ENCODE measurements around the gene COMP. TPM values are rescaled to one million over a fixed set of nuclear protein-coding genes. Genes with fewer than 3 reads are reported as not detected.

The COMP gene
- total RNA-seq, 1 donor from 2014 or later: not detected

- DNase-seq: no peak
Observed at GRCh38 chr19:18803550-18804138, 12.5 kb upstream of the COMP start.

GRCh38 chr19:18802354-18802753 lies 11.2 kb upstream of the COMP start:
- DNase-seq: no peak

- no peak for DNase-seq
Observed at GRCh38 chr19:18800636-18801035, 9.5 kb upstream of the COMP start.

GRCh38 chr19:18800079-18800478 lies 9.0 kb upstream of the COMP start:
- no peak for DNase-seq

GRCh38 chr19:18799389-18799970 lies 8.4 kb upstream of the COMP start:
- no peak for DNase-seq

GRCh38 chr19:18798384-18799352 lies 7.6 kb upstream of the COMP start:
- no peak for DNase-seq

- no peak for DNase-seq
Observed at GRCh38 chr19:18796239-18796638, 5.1 kb upstream of the COMP start.

- no peak for DNase-seq
Observed at GRCh38 chr19:18795540-18795939, 4.4 kb upstream of the COMP start.

GRCh38 chr19:18794692-18795091 lies 3.6 kb upstream of the COMP start:
- no peak for DNase-seq

- no peak for DNase-seq
Observed at GRCh38 chr19:18794029-18794313, 2.9 kb upstream of the COMP start.

- DNase-seq: no peak
Observed at GRCh38 chr19:18793144-18794028, 2.3 kb upstream of the COMP start.

GRCh38 chr19:18792661-18793060 lies 1.6 kb upstream of the COMP start:
- no peak for DNase-seq

GRCh38 chr19:18791315-18791678 lies 192 bp upstream of the COMP start:
- DNase-seq: no peak

GRCh38 chr19:18789883-18790565 lies 1.1 kb downstream of the COMP start:
- DNase-seq: peak; percentile 21

- no peak for DNase-seq
Observed at GRCh38 chr19:18789422-18789869, 1.7 kb downstream of the COMP start.

- no peak for DNase-seq
Observed at GRCh38 chr19:18788529-18789421, 2.3 kb downstream of the COMP start.

- DNase-seq: peak; percentile 57
Observed at GRCh38 chr19:18785179-18786124, 5.7 kb downstream of the COMP start.

GRCh38 chr19:18784786-18785120 lies 6.4 kb downstream of the COMP start:
- DNase-seq: no peak

GRCh38 chr19:18783958-18784785 lies 6.9 kb downstream of the COMP start:
- no peak for DNase-seq
